Activated CD4-positive, CD25-positive, alpha-beta regulatory T cell treated with anti-CD3 and anti-CD28 coated beads, Interleukin-2, amount 50 U/mL, for 24 hours (primary cell): Measurements from ENCODE around the gene GUCY1A2.

ENCODE experiments used
- ATAC-seq, 2 donors: fragments of 150-1000 bp; cut with Tn5 transposase; one replicate each; pipeline ENCODE4 v1.10.0; 2021; ENCODE audit warnings: mild to moderate bottlenecking in 1 of 2, moderate library complexity in 1 of 2

The GUCY1A2 gene

GRCh38 chr11:106624377-106624776, 393.9 kb downstream of the GUCY1A2 start:
- ATAC-seq: no peak
